Umbilical cord (tissue), 2 donors: ENCODE data around the gene KRTAP10-10. TPM values are rescaled to one million over a fixed set of nuclear protein-coding genes. Genes with fewer than 3 reads are reported as not detected.
"Not testable (repeated sequence)": the region's sequence is repeated elsewhere in the genome, so short reads cannot be mapped to it uniquely, and the experiment has no call there.

Experiments
- DNase-seq: peaks from one replicate; pipeline ENCODE4 v3.0.0-alpha.2; 2015; ENCODE audit warnings: low spot score
- total RNA-seq: library from RNA; depleted of rRNA; stranded (reverse); fragments of >200 nt; gene quantifications from one replicate; pipeline ENCODE4 v1.2.3, GENCODE V29; 2014; ENCODE audit warnings: low replicate concordance; ENCODE audit not compliant: insufficient read depth

The KRTAP10-10 gene
- total RNA-seq, 1 donor from 2014 or later, result not detected

GRCh38 chr21:44650265-44650972 is 13.3 kb downstream of the KRTAP10-10 start:
- DNase-seq, result no peak

DNA sequence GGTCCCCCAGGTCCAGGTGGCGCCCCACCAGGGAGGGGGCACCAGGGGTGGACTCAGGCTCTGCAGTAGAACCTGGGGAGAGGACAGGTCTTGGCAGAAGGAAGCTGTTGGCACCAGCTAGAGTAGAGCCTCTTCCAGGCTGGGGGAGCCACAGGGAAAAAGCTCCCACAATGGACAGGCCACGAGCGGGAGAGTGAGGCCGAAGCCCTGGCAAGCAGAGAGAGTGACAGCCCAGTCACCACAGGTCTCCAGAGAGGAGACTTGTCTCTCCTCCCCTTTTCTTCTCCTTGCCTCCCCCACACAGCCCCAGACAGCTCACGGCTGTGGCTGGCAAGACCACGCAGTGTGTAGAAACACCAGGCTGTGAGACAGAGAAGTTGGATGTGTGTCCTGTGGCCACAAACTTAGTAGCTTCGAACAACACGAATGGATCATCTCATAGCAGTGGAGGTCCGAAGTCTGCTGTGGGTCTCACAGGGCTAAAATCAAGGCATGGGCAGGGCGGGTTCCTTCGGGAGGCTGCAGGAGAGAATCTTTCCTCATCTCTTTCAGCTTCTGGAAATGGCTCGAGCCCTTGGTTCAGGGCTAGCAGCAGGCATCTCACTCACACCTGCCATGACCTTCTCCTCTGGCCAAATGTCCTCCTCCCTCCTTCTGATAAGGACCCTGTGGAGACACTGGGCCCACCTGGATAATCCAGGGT is 14.0 kb downstream of the KRTAP10-10 start:
- DNase-seq, result no peak

- DNase-seq, result no peak
Measured at GRCh38 chr21:44653123-44653522, 16.0 kb downstream of the KRTAP10-10 start.

GRCh38 chr21:44653656-44654575 is 16.8 kb downstream of the KRTAP10-10 start:
- no peak for DNase-seq

DNA sequence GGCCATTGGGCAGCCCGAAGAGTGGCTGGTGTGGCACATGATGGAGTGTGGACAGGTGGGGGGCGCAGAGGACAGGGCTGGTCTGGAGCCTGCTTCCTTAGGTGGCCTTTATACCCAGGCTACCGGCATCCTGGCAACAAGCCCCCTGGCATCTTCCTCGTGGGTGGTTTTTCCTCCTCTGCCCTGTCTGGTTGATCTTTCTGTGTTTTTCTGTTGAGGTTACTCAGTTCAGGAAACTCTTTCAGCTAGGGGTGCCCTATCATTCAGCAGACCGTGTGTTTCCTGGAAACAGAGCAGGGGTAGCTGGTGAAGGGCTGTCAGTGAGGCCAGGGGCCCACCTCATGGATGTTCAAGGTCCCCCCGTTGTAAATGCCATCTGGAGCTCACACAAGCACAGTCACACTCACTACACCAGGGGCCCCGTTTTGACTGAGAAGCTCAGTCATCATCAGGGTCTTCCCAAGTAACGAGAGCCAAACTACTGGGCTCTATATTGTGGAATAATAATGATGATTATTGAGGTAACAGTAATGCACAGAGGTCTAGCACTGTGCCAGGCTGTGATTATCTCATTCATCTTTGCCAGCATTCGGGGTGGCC is 17.5 kb downstream of the KRTAP10-10 start, which contains the start of gene KRTAP12-4:
Gene KRTAP12-4 (minus strand): TSS at position 84 of the 600 bp plus-strand sequence. CDS start 45 bp downstream, at position 39.
- DNase-seq, result no peak

DNA sequence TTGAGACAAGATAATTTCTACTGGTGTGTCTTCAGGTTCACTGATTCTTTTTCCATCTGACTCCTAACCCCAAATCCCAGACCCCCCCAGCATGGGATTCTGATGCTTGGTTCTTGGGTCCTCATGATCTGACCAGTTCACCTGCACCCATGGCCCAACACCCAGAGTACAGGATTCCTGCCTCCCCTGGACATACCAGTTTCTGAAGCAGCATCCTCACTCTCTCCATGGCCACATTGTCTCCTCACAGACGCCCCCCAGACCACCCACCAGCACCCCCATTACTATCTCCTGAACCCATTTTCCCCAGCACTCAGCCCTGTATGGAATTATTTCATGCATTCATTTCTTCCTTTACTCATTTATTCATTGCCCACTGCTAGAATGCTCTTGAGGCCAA is 19.7 kb downstream of the KRTAP10-10 start:
- no peak for DNase-seq

DNA sequence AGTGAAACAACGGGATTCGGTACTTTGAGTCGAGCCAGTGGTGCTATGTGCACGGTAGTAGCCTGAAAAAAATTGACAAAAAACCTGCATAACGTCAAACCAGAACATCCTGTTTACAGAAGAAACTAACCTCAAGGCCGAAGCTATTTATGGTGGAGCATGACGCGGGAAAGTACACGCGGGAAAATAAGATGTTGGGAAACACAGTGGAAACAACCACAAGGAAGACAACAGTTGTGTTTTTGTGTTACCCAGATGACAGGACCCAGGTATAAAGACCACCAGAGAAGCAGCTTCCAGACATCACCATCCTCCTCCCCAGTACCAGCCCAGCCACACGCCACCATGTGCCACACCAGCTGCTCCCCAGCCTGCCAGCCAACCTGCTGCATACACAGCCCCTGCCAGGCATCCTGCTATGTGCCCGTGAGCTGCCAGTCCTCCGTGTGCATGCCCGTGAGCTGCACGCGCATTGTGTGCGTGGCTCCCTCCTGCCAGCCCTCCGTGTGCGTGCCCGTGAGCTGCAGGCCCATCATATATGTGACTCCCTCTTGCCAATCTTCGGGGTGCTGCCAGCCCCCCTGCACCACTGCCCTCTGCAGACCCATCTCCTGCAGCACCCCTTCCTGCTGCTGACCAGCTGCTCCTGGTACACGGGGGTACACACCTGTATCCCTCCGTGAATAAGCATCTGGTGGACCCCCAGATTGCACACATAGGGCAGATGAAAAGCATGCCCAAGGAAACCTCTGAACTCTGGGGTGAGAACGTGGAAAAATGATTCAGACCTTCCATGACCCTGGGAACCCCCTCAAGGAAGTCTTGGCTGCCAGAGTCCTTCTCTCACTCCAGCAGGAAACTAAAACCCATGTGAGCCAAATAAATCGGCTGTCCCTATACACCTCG is 20.7 kb downstream of the KRTAP10-10 start, which contains the start of gene KRTAP12-3:
Gene KRTAP12-3 (plus strand): TSS at position 298 of the 906 bp plus-strand sequence. CDS start 48 bp downstream, at position 346.
- DNase-seq, result no peak

GRCh38 chr21:44658541-44658910 is 21.4 kb downstream of the KRTAP10-10 start:
- no peak for DNase-seq

- no peak for DNase-seq
Measured at GRCh38 chr21:44658913-44659595, 21.9 kb downstream of the KRTAP10-10 start.

DNA sequence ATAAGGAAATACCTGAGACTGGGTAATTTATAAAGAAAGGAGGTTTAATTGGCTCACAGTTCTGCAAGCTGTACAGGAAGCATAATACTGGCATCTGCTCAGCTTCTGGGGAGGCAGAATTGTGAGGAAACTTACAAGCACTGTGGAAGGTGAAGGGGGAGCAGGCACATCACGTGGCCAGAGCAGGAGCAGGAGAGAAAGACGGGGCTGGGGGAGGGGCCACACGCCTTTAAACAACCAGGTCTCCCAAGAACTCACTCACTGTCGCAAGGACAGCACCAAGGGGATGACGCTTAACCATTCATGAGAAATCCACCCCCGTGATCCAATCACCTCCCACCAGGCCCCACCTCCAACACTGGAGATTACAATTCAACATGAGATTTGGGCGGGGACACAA is 24.4 kb downstream of the KRTAP10-10 start:
- not testable (repeated sequence) for DNase-seq

DNA sequence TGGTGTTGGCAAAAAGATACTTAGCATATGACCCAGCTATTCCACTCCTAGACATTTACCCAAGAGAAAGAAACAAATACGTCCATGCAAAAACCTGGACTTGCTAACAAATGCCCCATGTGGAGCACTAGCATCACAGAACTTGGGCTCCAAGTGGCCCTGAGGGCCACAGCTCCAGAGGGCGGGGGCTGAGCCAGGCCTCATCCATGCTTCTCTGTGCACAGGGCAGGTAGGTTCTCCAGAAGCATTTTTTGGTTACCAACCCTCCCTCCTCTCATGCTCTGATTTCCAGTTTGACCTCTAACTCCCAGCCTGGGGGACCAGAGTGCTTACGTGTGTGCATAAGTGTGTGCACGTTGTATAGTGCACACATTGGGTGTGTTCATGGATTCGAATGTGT is 27.5 kb downstream of the KRTAP10-10 start:
- no peak for DNase-seq

DNA sequence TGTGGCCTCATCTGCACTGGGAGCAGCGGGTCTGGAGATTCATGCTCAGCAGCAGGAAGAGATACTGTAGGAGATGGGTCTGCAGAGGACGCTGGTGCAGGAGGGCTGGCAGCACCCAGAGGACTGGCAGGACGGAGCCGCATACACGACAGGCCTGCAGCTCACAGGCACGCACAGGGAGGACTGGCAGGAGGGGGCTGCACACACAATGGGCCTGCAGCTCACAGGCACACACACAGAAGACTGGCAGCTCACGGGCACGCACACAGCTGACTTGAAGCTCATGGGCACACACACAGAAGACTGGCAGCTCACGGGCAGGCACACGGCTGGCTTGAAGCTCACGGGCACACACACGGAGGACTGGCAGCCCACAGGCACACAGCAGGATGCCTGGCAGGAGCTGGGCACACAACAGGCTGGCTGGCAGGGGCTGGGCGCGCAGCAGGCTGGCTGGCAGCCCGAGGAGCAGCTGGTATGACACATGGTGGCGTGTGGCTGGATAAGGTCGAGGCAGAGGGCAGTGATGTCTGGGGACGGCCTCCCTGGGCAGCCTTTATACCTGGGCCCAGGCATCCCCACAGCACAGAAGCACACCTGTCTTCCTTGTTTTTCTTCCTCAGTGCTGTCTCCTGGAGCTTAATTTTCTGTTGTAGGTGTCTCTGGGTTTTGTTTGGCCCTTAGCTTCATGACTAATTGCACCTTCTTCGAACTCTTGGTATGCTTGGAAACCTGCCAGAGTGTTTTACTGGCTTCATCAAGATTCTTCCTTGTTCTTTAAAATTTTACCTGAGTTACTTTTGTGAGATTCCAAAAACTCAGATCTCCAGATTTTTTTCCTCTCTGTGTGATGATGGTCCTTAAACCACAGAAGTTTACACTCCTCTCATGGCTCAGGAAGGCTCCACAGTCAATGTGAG is 29.5 kb downstream of the KRTAP10-10 start, which contains the start of gene KRTAP12-2:
Gene KRTAP12-2 (minus strand): TSS at position 527 of the 920 bp plus-strand sequence. CDS start 41 bp downstream, at position 486.
- no peak for DNase-seq

DNA sequence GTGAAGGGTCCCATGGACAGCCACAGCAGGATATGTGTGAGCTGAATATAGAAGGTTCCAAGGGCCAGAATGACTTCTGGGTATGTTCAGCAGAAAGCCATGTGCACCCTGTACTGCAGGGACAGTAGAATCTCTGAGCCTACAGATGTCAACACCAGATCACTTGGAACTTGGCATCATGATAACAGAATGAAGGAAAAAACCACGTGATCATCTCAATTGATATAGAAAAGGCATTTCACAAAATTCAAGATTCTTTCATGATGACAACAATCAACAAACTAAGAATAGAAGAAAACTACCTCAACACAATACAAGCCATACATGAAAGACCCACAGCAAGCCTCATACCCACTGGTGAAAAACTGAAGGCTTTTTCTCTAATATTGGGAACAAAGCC is 30.5 kb downstream of the KRTAP10-10 start:
- DNase-seq, result no peak

DNA sequence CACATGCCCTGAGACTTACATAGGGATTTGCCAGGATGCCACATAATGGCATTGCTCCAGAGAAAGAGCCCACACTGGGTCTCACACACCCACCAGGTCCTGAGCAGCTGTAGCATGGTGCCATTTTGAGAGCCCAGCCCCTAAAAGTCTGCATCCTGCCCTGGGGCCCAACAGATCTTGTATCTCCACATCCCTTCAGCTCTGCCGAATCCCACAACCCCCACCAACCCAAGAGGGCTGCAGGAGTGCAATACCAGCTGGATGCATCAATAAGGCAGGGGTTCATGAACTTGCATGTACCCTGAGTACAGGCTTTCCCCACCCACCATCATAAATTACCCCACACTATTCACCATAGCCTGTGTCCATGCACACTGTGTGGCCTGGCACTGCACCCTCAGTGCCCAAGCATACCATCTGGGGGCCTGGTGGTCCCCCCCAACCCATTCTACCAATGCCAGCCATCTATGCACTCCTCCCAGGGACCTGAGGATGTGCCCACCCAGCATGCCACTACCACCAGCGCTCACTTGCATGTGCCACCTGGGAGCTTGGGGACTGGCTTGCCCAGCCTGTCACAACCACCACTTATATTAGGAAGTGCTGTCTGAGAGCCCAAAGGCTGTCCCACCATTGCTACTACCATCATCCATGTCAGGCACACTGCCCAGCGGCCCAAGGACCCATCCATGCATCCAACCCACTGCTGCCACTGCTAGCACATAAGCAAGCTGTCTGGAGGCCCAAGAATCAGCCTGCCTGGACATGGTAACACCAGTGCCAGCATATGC is 33.7 kb downstream of the KRTAP10-10 start:
- no peak for DNase-seq

- no peak for DNase-seq
Measured at GRCh38 chr21:44671911-44672310, 34.8 kb downstream of the KRTAP10-10 start.

DNA sequence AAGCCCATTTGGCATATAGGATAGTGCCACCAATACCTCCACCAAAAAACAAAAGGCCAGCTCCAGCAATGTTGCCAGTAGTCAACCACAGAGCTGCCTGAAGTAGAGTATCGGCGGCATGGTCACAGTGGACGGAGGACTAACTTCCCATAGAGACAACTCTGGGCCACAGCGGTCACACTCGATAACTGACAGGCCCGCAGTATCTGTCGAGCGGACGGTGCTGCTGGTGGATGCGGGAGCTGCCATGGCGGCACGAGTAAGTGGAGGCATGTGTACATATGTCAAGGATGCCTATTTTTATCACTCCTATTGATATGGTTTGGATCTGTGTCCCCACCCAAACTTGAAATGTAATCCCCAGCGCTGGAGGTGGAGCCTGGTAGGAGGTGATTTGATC is 40.7 kb downstream of the KRTAP10-10 start:
- DNase-seq, result no peak

DNA sequence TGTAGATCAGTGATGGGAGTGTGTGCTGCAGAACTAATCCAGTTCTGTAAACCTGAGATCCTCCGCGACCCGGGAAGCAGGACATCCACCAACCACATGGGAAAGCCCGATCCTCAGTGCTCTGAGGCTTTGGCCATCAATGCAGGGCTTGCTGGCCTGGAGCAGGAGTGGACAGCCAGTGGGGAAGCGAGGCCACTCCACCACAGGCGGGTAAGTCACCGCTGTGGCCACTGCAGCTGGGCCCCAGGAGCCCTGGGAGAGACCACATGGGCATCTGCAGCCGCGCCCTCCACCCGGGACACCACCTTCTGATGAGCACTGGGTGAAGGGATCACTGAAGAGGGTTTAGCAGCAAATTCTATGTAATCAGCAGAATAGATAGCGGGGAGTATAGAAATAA is 44.0 kb downstream of the KRTAP10-10 start:
- no peak for DNase-seq
